ENCODE results near the gene PRMT5.
A peak's percentile ranks its signal among the peaks of the same experiment; 100 is the strongest.
"Not testable (repeated sequence)": the region's sequence is repeated elsewhere in the genome, so short reads cannot be mapped to it uniquely, and the experiment has no call there.

Gene PRMT5

GRCh38 chr14:22929104-22929960 lies at the start of gene PRMT5:
TSS of gene PRMT5 (minus strand) at chr14:22929376. CDS start at chr14:22929361, 15 bp downstream.
- DNase-seq: peak; percentile 45

GRCh38 chr14:22978487-22978837 lies 49.3 kb upstream of the PRMT5 start:
- DNase-seq: no peak

- no peak for DNase-seq
These were observed 48.7 kb upstream of the PRMT5 start for GRCh38 chr14:22977684-22978486.

GRCh38 chr14:22977434-22977683 lies 48.2 kb upstream of the PRMT5 start:
- DNase-seq: no peak

GRCh38 chr14:22976620-22977433 lies 47.7 kb upstream of the PRMT5 start:
- DNase-seq: no peak

- DNase-seq: no peak
These were observed 45.5 kb upstream of the PRMT5 start for GRCh38 chr14:22974530-22975313.

GRCh38 chr14:22973217-22974032 lies 44.2 kb upstream of the PRMT5 start:
- no peak for DNase-seq

GRCh38 chr14:22972313-22972930 lies 43.2 kb upstream of the PRMT5 start:
- DNase-seq: no peak

GRCh38 chr14:22971152-22971551 lies 42.0 kb upstream of the PRMT5 start:
- no peak for DNase-seq

- DNase-seq: no peak
These were observed 37.6 kb upstream of the PRMT5 start for GRCh38 chr14:22966783-22967269.

GRCh38 chr14:22965916-22966782 lies 37.0 kb upstream of the PRMT5 start:
- DNase-seq: not testable (repeated sequence)

GRCh38 chr14:22962061-22962676 lies 33.0 kb upstream of the PRMT5 start:
- no peak for DNase-seq

- DNase-seq: no peak
These were observed 26.8 kb upstream of the PRMT5 start for GRCh38 chr14:22955702-22956569.

- DNase-seq: no peak
These were observed 23.2 kb upstream of the PRMT5 start for GRCh38 chr14:22952418-22952817.

- not testable (repeated sequence) for DNase-seq
These were observed 22.6 kb upstream of the PRMT5 start for GRCh38 chr14:22951795-22952194.

GRCh38 chr14:22945642-22946041 lies 16.5 kb upstream of the PRMT5 start:
- DNase-seq: no peak

- no peak for DNase-seq
These were observed 10.5 kb upstream of the PRMT5 start for GRCh38 chr14:22939684-22940083.

- DNase-seq: no peak
These were observed 6.0 kb upstream of the PRMT5 start for GRCh38 chr14:22935156-22935555.

GRCh38 chr14:22932146-22932545 lies 3.0 kb upstream of the PRMT5 start:
- no peak for DNase-seq

Data from cortex of kidney (tissue), 1 donor.